Uterus (tissue), 2 donors: ENCODE results near the gene USP34.

Experiments
- POLR2A ChIP-seq, 2 donors: fragments of 450-650 bp; IDR thresholded peaks; one replicate each; pipeline ENCODE4 v1.6.1; 2016; ENCODE audit warnings: antibody characterized with exemption in 2 of 2, mild to moderate bottlenecking in 1 of 2, moderate library complexity in 1 of 2
- TF ChIP-seq, protein P1 (sequence below), 4 experiments: fragments of 200-600 bp in 2 of 4; fragments of 450-650 bp in 2 of 4; sonication (generic) in 2 of 4; IDR thresholded peaks; one replicate each; pipeline ENCODE4 v1.5.1; 2016 to 2019; ENCODE audit warnings: antibody characterized with exemption in 4 of 4, mild to moderate bottlenecking in 2 of 4, moderate library complexity in 1 of 4

DNA sequence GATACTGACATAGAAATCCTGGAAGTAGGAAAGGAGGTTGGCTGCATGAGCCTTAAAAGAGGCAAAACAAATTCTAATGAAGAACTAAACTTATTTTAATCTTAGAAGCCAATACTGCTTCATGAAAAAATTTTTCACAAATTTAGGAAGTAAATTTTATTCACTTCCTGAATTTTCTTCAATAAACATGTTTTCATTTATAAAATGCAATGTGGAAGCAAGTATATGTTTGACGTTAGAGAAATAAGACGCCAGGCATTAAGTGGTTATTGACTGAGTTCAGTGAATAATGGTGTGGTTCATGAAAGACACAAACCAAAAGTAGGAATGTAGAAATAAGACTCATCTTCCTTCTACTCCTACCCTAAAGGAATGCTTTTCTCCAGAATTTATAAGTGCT lies 136.4 kb downstream of the USP34 start:
- TF ChIP-seq, protein P1, sequence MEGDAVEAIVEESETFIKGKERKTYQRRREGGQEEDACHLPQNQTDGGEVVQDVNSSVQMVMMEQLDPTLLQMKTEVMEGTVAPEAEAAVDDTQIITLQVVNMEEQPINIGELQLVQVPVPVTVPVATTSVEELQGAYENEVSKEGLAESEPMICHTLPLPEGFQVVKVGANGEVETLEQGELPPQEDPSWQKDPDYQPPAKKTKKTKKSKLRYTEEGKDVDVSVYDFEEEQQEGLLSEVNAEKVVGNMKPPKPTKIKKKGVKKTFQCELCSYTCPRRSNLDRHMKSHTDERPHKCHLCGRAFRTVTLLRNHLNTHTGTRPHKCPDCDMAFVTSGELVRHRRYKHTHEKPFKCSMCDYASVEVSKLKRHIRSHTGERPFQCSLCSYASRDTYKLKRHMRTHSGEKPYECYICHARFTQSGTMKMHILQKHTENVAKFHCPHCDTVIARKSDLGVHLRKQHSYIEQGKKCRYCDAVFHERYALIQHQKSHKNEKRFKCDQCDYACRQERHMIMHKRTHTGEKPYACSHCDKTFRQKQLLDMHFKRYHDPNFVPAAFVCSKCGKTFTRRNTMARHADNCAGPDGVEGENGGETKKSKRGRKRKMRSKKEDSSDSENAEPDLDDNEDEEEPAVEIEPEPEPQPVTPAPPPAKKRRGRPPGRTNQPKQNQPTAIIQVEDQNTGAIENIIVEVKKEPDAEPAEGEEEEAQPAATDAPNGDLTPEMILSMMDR (IDR thresholded peaks at IDR 0.05) = no peak
- no peak for TF ChIP-seq POLR2A (IDR thresholded peaks at IDR 0.05)
